SK-N-SH (cell line): ENCODE measurements around the gene SYNGR3. TPM values are rescaled to one million over a fixed set of nuclear protein-coding genes. Genes with fewer than 3 reads are reported as not detected.

Experiments used
- CTCF ChIA-PET: fragments of 300-600, 350-600 bp; formaldehyde crosslinking; extraction: SDS; loops from one replicate; lab custom pipeline; 2021; lab: Yijun Ruan, JAX
- POLR2A ChIA-PET: fragments of 350-600 bp; sonication (Branson Sonifier 250); formaldehyde crosslinking; extraction: SDS; loops from one replicate; lab custom pipeline; 2020; ENCODE audit warnings: antibody characterized with exemption, inconsistent platforms; lab: Yijun Ruan, JAX
- DNase-seq: peaks from one replicate; pipeline ENCODE4 v3.0.0; 2012
- H2AFZ ChIP-seq: fragments of 200-600 bp; sonication (generic); 2 replicates; pipeline ENCODE4 v1.8.1; 2016; ENCODE audit warnings: antibody characterized with exemption, mild to moderate bottlenecking, low read depth
- H3F3A ChIP-seq: fragments of 200-600 bp; sonication (generic); replicated peaks from 2 replicates; pipeline ENCODE3; 2016; ENCODE audit warnings: antibody characterized with exemption, mild to moderate bottlenecking; ENCODE audit not compliant: insufficient read depth
- H3K27ac ChIP-seq, 2 experiments: fragments of 200-500 bp in 1 of 2; fragments of 200-600 bp in 1 of 2; sonication (Bioruptor generic) in 1 of 2; sonication (generic), shearing (Covaris generic) in 1 of 2; 2 replicates each; pipeline versions ENCODE4 v1.5.1 to v1.6.1; 2014 to 2016; ENCODE audit warnings: low read depth in 2 of 2, inconsistent platforms in 1 of 2, low read length in 1 of 2, mild to moderate bottlenecking in 1 of 2, mixed read lengths in 1 of 2
- H3K27me3 ChIP-seq: fragments of 200-600 bp; sonication (generic), shearing (Covaris generic); 2 replicates; pipeline ENCODE4 v1.6.1; 2016; ENCODE audit warnings: mixed run types; ENCODE audit not compliant: insufficient read depth
- H3K36me3 ChIP-seq, 2 experiments: fragments of 200-500 bp in 1 of 2; fragments of 200-600 bp in 1 of 2; sonication (Bioruptor generic) in 1 of 2; sonication (generic) in 1 of 2; replicated peaks in 1 of 2; 2 replicates each; pipeline versions ENCODE3 to v1.5.1; 2014 to 2016; ENCODE audit warnings: low read length in 1 of 2, mild to moderate bottlenecking in 1 of 2; ENCODE audit not compliant: insufficient read depth in 2 of 2, control insufficient read depth in 1 of 2
- H3K4me1 ChIP-seq, 2 experiments: fragments of 200-500 bp in 1 of 2; fragments of 200-600 bp in 1 of 2; sonication (Bioruptor generic) in 1 of 2; sonication (generic), shearing (Covaris generic) in 1 of 2; 2 replicates each; pipeline versions ENCODE4 v1.5.1 to v1.6.1; 2014 to 2016; ENCODE audit warnings: low read depth in 1 of 2, low read length in 1 of 2, mixed run types in 1 of 2; ENCODE audit not compliant: insufficient read depth in 2 of 2, control insufficient read depth in 1 of 2
- H3K4me2 ChIP-seq: fragments of 200-600 bp; sonication (generic), shearing (Covaris generic); 2 replicates; pipeline ENCODE4 v1.6.1; 2017; ENCODE audit warnings: mixed run types
- H3K4me3 ChIP-seq, 2 experiments: fragments of 200-500 bp in 1 of 2; fragments of 200-600 bp in 1 of 2; sonication (Bioruptor generic) in 1 of 2; sonication (generic), shearing (Covaris generic) in 1 of 2; 2 replicates each; pipeline versions ENCODE4 v1.5.1 to v1.8.1; 2014 to 2016; ENCODE audit warnings: low read depth in 2 of 2, inconsistent platforms in 1 of 2, low read length in 1 of 2, mild to moderate bottlenecking in 1 of 2, mixed read lengths in 1 of 2, moderate library complexity in 1 of 2
- H3K79me2 ChIP-seq: fragments of 200-600 bp; sonication (generic); 2 replicates; pipeline ENCODE4 v1.8.1; 2017; ENCODE audit warnings: mild to moderate bottlenecking; ENCODE audit not compliant: insufficient read depth
- H3K9ac ChIP-seq: fragments of 200-600 bp; sonication (generic); 2 replicates; pipeline ENCODE4 v1.6.1; 2017; ENCODE audit warnings: mixed run types
- H3K9me2 ChIP-seq: fragments of 200-600 bp; sonication (generic); 2 replicates; pipeline ENCODE4 v1.6.1; 2017; ENCODE audit warnings: mixed run types
- H3K9me3 ChIP-seq: fragments of 200-600 bp; sonication (generic); 2 replicates; pipeline ENCODE4 v1.6.1; 2017; ENCODE audit warnings: mixed run types, mild to moderate bottlenecking, moderate library complexity
- H4K20me1 ChIP-seq: fragments of 200-600 bp; sonication (generic); 2 replicates; pipeline ENCODE4 v1.6.1; 2017; ENCODE audit warnings: mild to moderate bottlenecking, mixed run types; ENCODE audit not compliant: insufficient read depth
- CHD2 ChIP-seq: fragments of 150-350 bp; IDR thresholded peaks from 2 replicates; pipeline ENCODE4 v1.6.1; 2018; ENCODE audit warnings: low read length; ENCODE audit not compliant: partially characterized antibody
- ELF1 ChIP-seq: IDR thresholded peaks from 2 replicates; pipeline ENCODE4 v1.4.0; 2012
- GABPA ChIP-seq: IDR thresholded peaks from 2 replicates; pipeline ENCODE4 v1.4.0; 2012; ENCODE audit warnings: low read depth, mild to moderate bottlenecking
- GATA2 ChIP-seq: sonication (generic); formaldehyde crosslinking; IDR thresholded peaks from 2 replicates; pipeline ENCODE4 v1.5.0; 2020; ENCODE audit warnings: mild to moderate bottlenecking, missing genetic modification reagents
- JUND ChIP-seq: IDR thresholded peaks from 2 replicates; pipeline ENCODE4 v1.4.0; 2012
- MEF2A ChIP-seq: IDR thresholded peaks from 2 replicates; pipeline ENCODE4 v1.4.0; 2012; ENCODE audit warnings: low read depth, borderline replicate concordance
- MXI1 ChIP-seq: IDR thresholded peaks from 2 replicates; pipeline ENCODE4 v1.6.1; 2012; ENCODE audit warnings: mild to moderate bottlenecking, low read depth, low read length, improper control_type of control experiment
- NFIC ChIP-seq: IDR thresholded peaks from 2 replicates; pipeline ENCODE4 v1.4.0; 2012; ENCODE audit warnings: borderline replicate concordance
- RXRA ChIP-seq: IDR thresholded peaks from 2 replicates; pipeline ENCODE4 v1.4.0; 2012; ENCODE audit warnings: low read depth, mild to moderate bottlenecking, borderline replicate concordance
- SMC3 ChIP-seq: IDR thresholded peaks from 2 replicates; pipeline ENCODE4 v1.6.1; 2012; ENCODE audit warnings: low read depth, low read length, improper control_type of control experiment
- TAF1 ChIP-seq: IDR thresholded peaks from 2 replicates; pipeline ENCODE4 v1.6.1; 2012; ENCODE audit warnings: low read depth, mild to moderate bottlenecking, low read length, moderate library complexity, borderline replicate concordance
- TCF12 ChIP-seq: IDR thresholded peaks from 2 replicates; pipeline ENCODE4 v1.4.0; 2012
- TEAD4 ChIP-seq: IDR thresholded peaks from 2 replicates; pipeline ENCODE4 v1.4.0; 2012; ENCODE audit warnings: mild to moderate bottlenecking, borderline replicate concordance; ENCODE audit not compliant: insufficient read depth
- YY1 ChIP-seq: IDR thresholded peaks from 2 replicates; pipeline ENCODE4 v1.4.0; 2012; ENCODE audit warnings: low read depth, mild to moderate bottlenecking
- ZBTB33 ChIP-seq: IDR thresholded peaks from 2 replicates; pipeline ENCODE4 v1.4.0; 2012; ENCODE audit warnings: low read depth, borderline replicate concordance
- WGBS: methylation state at CpG from one replicate; pipeline ENCODE4 v1.1.6; 2017; ENCODE audit warnings: low lambda C conversion rate; 5-methylcytosine and 5-hydroxymethylcytosine counted together
- polyA plus RNA-seq, 3 experiments: library from polyadenylated mRNA; depleted of rRNA; stranded (reverse); fragments of >200 nt; gene quantifications; 2 replicates each; pipeline ENCODE4 v1.2.3, GENCODE V29; 2012
- TF ChIP-seq, protein P1 (sequence below): IDR thresholded peaks from 2 replicates; pipeline ENCODE4 v1.6.1; 2012; ENCODE audit warnings: mild to moderate bottlenecking, low read depth, low read length, moderate library complexity

SYNGR3 gene
- polyA plus RNA-seq, 1 of the 3 experiments (the other 2 are of a cell fraction): 10.7 TPM

DNA sequence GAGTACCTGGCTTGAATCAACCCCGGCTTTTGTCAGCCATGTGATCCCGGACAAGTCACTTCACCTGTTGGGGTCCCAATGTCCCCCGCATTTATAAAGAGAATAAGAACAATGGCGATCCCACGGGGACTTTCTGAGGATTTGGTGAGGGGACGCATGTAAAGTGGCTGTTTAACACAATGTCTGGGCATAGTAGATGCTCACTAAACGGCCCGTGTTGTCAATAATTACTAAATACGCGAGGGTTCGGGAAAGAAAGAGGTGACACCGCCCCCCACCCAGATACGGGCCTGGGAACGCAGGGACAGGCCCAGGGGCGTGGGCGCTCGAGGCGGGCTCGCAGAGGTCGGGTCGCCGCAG is 1.8 kb downstream of the SYNGR3 start:
- H2AFZ ChIP-seq: no peak overlapping the region
- H3F3A ChIP-seq: peaks cover 20% of the 10 kb centered on the region
- peaks cover 0 to 1% of the 10 kb centered on the region in 2 experiments for H3K36me3 ChIP-seq
- peaks cover 0 to 18% of the 10 kb centered on the region in 2 experiments; a peak in 1 of 4 replicates for H3K4me1 ChIP-seq
- H3K4me2 ChIP-seq: no peak overlapping the region
- no peaks in the 10 kb centered on the region for H3K9me3 ChIP-seq
- no peak overlapping the region for H3K4me3 ChIP-seq
- POLR2A ChIA-PET: no interaction called here
- 95% methylated on average over 17 of the region's 22 CpGs for WGBS
- H3K9ac ChIP-seq: no peak overlapping the region
- H3K27ac ChIP-seq: no peak overlapping the region
- CTCF ChIA-PET: interaction anchor here (0.6 to 12.9 kb wide), 2 partner anchors 13 to 123 kb away, joined by 3 to 108 read pairs; no protein-coding TSS in a partner anchor
- H3K27me3 ChIP-seq: no peaks in the 10 kb centered on the region
- no peak for DNase-seq
- H4K20me1 ChIP-seq: no peaks in the 10 kb centered on the region
- H3K9me2 ChIP-seq: no peaks in the 10 kb centered on the region
- TF ChIP-seq ELF1 (no peak), YY1 (no peak), MEF2A (no peak), TEAD4 (no peak), ZBTB33 (no peak), TAF1 (no peak), GABPA (no peak), MXI1 (no peak), CHD2 (no peak), NFIC (no peak), TCF12 (no peak), SMC3 (no peak), JUND (no peak), GATA2 (CRISPR knock-in tag) (no peak), RXRA (no peak)
- TF ChIP-seq, protein P1, sequence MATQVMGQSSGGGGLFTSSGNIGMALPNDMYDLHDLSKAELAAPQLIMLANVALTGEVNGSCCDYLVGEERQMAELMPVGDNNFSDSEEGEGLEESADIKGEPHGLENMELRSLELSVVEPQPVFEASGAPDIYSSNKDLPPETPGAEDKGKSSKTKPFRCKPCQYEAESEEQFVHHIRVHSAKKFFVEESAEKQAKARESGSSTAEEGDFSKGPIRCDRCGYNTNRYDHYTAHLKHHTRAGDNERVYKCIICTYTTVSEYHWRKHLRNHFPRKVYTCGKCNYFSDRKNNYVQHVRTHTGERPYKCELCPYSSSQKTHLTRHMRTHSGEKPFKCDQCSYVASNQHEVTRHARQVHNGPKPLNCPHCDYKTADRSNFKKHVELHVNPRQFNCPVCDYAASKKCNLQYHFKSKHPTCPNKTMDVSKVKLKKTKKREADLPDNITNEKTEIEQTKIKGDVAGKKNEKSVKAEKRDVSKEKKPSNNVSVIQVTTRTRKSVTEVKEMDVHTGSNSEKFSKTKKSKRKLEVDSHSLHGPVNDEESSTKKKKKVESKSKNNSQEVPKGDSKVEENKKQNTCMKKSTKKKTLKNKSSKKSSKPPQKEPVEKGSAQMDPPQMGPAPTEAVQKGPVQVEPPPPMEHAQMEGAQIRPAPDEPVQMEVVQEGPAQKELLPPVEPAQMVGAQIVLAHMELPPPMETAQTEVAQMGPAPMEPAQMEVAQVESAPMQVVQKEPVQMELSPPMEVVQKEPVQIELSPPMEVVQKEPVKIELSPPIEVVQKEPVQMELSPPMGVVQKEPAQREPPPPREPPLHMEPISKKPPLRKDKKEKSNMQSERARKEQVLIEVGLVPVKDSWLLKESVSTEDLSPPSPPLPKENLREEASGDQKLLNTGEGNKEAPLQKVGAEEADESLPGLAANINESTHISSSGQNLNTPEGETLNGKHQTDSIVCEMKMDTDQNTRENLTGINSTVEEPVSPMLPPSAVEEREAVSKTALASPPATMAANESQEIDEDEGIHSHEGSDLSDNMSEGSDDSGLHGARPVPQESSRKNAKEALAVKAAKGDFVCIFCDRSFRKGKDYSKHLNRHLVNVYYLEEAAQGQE: no peak
- no peaks in the 10 kb centered on the region for H3K79me2 ChIP-seq
